Astrocyte (in vitro differentiated cells and primary cell): ENCODE measurements around the gene COL5A1. TPM values are rescaled to one million over a fixed set of nuclear protein-coding genes. Genes with fewer than 3 reads are reported as not detected.

Experiments
- DNase-seq: peaks from one replicate; pipeline ENCODE4 v3.0.0-alpha.2; 2010; ENCODE audit warnings: low read depth
- FAIRE-seq: peaks from 2 replicates; lab custom pipeline; 2011; peaks lifted over from hg19 to GRCh38; lab: Jason Lieb, UNC
- H2AFZ ChIP-seq: 2 replicates; pipeline ENCODE4 v1.6.0; 2012; ENCODE audit warnings: low read depth, low read length, inconsistent platforms
- H3K27ac ChIP-seq: 2 replicates; pipeline ENCODE4 v1.5.1; 2011; ENCODE audit warnings: low read depth, low read length, inconsistent platforms
- H3K27me3 ChIP-seq: 2 replicates; pipeline ENCODE4 v1.6.0; 2011; ENCODE audit warnings: low read length, inconsistent platforms; ENCODE audit not compliant: insufficient read depth
- H3K36me3 ChIP-seq: 2 replicates; pipeline ENCODE4 v1.5.1; 2011; ENCODE audit warnings: low read length, inconsistent platforms; ENCODE audit not compliant: insufficient read depth
- H3K4me1 ChIP-seq: 2 replicates; pipeline ENCODE4 v1.5.1; 2011; ENCODE audit warnings: low read length, inconsistent platforms; ENCODE audit not compliant: insufficient read depth
- H3K4me2 ChIP-seq: 2 replicates; pipeline ENCODE4 v1.6.0; 2012; ENCODE audit warnings: low read length, inconsistent platforms
- H3K4me3 ChIP-seq: 2 replicates; pipeline ENCODE4 v1.5.1; 2011; ENCODE audit warnings: low read depth, mild to moderate bottlenecking, low read length, inconsistent platforms; ENCODE audit not compliant: insufficient read depth
- H3K79me2 ChIP-seq: 2 replicates; pipeline ENCODE4 v1.6.0; 2012; ENCODE audit warnings: mild to moderate bottlenecking, low read length, inconsistent platforms; ENCODE audit not compliant: insufficient read depth
- H3K9ac ChIP-seq: 2 replicates; pipeline ENCODE4 v1.6.0; 2012; ENCODE audit warnings: mild to moderate bottlenecking, low read length, inconsistent platforms
- H3K9me3 ChIP-seq: 2 replicates; pipeline ENCODE4 v1.5.1; 2012; ENCODE audit warnings: low read depth, mild to moderate bottlenecking, low read length, inconsistent platforms; ENCODE audit not compliant: insufficient read depth
- H4K20me1 ChIP-seq: 2 replicates; pipeline ENCODE4 v1.6.0; 2012; ENCODE audit warnings: low read length, inconsistent platforms; ENCODE audit not compliant: insufficient read depth
- H3K27ac Mint-ChIP-seq: one replicate; pipeline ENCODE4 v1.8.0; 2021; ENCODE audit warnings: mild to moderate bottlenecking, mixed read lengths; ENCODE audit not compliant: unreplicated experiment
- H3K27me3 Mint-ChIP-seq: one replicate; pipeline ENCODE4 v1.8.0; 2021; ENCODE audit warnings: low read depth, mixed read lengths; ENCODE audit not compliant: unreplicated experiment
- H3K36me3 Mint-ChIP-seq: one replicate; pipeline ENCODE4 v1.8.0; 2021; ENCODE audit warnings: low read depth, mixed read lengths; ENCODE audit not compliant: unreplicated experiment
- H3K4me1 Mint-ChIP-seq: one replicate; pipeline ENCODE4 v1.8.0; 2021; ENCODE audit warnings: low read depth, mixed read lengths; ENCODE audit not compliant: unreplicated experiment
- H3K4me3 Mint-ChIP-seq: one replicate; pipeline ENCODE4 v1.8.0; 2021; ENCODE audit warnings: mild to moderate bottlenecking, moderate library complexity, mixed read lengths; ENCODE audit not compliant: unreplicated experiment
- H3K9me3 Mint-ChIP-seq: one replicate; pipeline ENCODE4 v1.8.0; 2021; ENCODE audit warnings: mild to moderate bottlenecking, mixed read lengths; ENCODE audit not compliant: unreplicated experiment
- CTCF ChIP-seq: IDR thresholded peaks from 2 replicates; pipeline ENCODE4 v1.5.1; 2011; ENCODE audit warnings: low read depth, mild to moderate bottlenecking, inconsistent platforms, low read length, moderate library complexity; ENCODE audit not compliant: insufficient read depth
- EZH2 ChIP-seq: IDR thresholded peaks from 2 replicates; pipeline ENCODE4 v1.6.1; 2012; ENCODE audit warnings: mild to moderate bottlenecking, low read length, inconsistent platforms; ENCODE audit not compliant: insufficient read depth
- total RNA-seq: library from RNA; stranded (reverse); gene quantifications from 2 replicates; pipeline ENCODE4 v1.2.1, GENCODE V29; 2021

COL5A1 gene
- total RNA-seq, 1 donor from 2014 or later, result 1,055 TPM

- H3K4me1 Mint-ChIP-seq, result no peaks in the 10 kb centered on the region
- Histone ChIP-seq H3K4me2 (no peak overlapping the region), H3K4me3 (no peak overlapping the region), H3K9ac (no peak overlapping the region), H3K79me2 (no peaks in the 10 kb centered on the region), H3K4me1 (no peaks in the 10 kb centered on the region), H4K20me1 (no peaks in the 10 kb centered on the region), H3K9me3 (no peaks in the 10 kb centered on the region), H2AFZ (no peak overlapping the region), H3K27me3 (peaks cover 7% of the 10 kb centered on the region), H3K27ac (no peak overlapping the region), H3K36me3 (no peaks in the 10 kb centered on the region)
- DNase-seq (no peak), FAIRE-seq (no peak)
- H3K4me3 Mint-ChIP-seq, result no peak overlapping the region
- H3K36me3 Mint-ChIP-seq, result peaks cover 2% of the 10 kb centered on the region
- peaks cover 31% of the 10 kb centered on the region for H3K27me3 Mint-ChIP-seq
- no peak overlapping the region for H3K27ac Mint-ChIP-seq
- TF ChIP-seq EZH2, result no peak
- no peak for TF ChIP-seq CTCF
- peaks cover 4% of the 10 kb centered on the region for H3K9me3 Mint-ChIP-seq
Observed at GRCh38 chr9:134888603-134889190, 247.1 kb downstream of the COL5A1 start.

- DNase-seq, result no peak
Observed at GRCh38 chr9:134889386-134890154, 248.0 kb downstream of the COL5A1 start.

More at GRCh38 chr9:134889386-134890154, 248.0 kb downstream of the COL5A1 start:
- Histone ChIP-seq H3K4me3 (no peak overlapping the region), H3K27ac (no peak overlapping the region), H2AFZ (no peak overlapping the region), H3K9me3 (no peaks in the 10 kb centered on the region), H4K20me1 (no peaks in the 10 kb centered on the region), H3K4me2 (no peak overlapping the region), H3K27me3 (peaks cover 7% of the 10 kb centered on the region), H3K4me1 (no peaks in the 10 kb centered on the region), H3K79me2 (no peaks in the 10 kb centered on the region), H3K36me3 (no peaks in the 10 kb centered on the region), H3K9ac (no peak overlapping the region)
- no peak for FAIRE-seq
- H3K27ac Mint-ChIP-seq, result no peak overlapping the region
- peaks cover 4% of the 10 kb centered on the region for H3K9me3 Mint-ChIP-seq
- H3K36me3 Mint-ChIP-seq, result peaks cover 2% of the 10 kb centered on the region
- peaks cover 31% of the 10 kb centered on the region for H3K27me3 Mint-ChIP-seq
- TF ChIP-seq EZH2, result no peak
- no peak for TF ChIP-seq CTCF
- no peak overlapping the region for H3K4me3 Mint-ChIP-seq
- no peaks in the 10 kb centered on the region for H3K4me1 Mint-ChIP-seq
